ENCODE results near the gene ABLIM2. TPM values are rescaled to one million over a fixed set of nuclear protein-coding genes. Genes with fewer than 3 reads are reported as not detected.

ABLIM2 gene
- polyA plus RNA-seq, 3 donors = 0.21 TPM; not detected in 2

- Histone ChIP-seq H3K9ac (ENCODE audit: insufficient read depth, low read length, poor library complexity, severe bottlenecking) (no peak overlapping the region), H3K4me1 (ENCODE audit: control insufficient read depth in 1 of 2, insufficient read depth in 2 of 2, low read length in 2 of 2) (no peaks in the 10 kb centered on the region), H3K4me3 (replicated peaks in 1 of 3; ENCODE audit: low read depth in 2 of 3, low read length in 3 of 3) (no peak overlapping the region), H3K36me3 (replicated peaks in 1 of 2; ENCODE audit: control insufficient read depth in 1 of 2, insufficient read depth in 2 of 2, low read length in 2 of 2) (no peaks in the 10 kb centered on the region), H3K27me3 (ENCODE audit: control insufficient read depth in 2 of 2, insufficient read depth in 2 of 2, low read length in 2 of 2) (peaks cover 6 to 21% of the 10 kb centered on the region in 2 donors), H4K20me1 (ENCODE audit: insufficient read depth, low read length) (no peaks in the 10 kb centered on the region), H3K9me3 (replicated peaks in 1 of 2; ENCODE audit: control insufficient read depth in 1 of 2, insufficient read depth in 1 of 2, low read length in 2 of 2) (peaks cover 0 to under 1% of the 10 kb centered on the region in 2 donors), H3K4me2 (replicated peaks; ENCODE audit: extremely low read depth, low read length, poor library complexity, severe bottlenecking) (no peak overlapping the region), H3K27ac (ENCODE audit: low read depth in 1 of 2, low read length in 2 of 2) (no peak overlapping the region), H3K79me2 (ENCODE audit: insufficient read depth, low read length) (no peaks in the 10 kb centered on the region), H2AFZ (ENCODE audit: insufficient read depth, low read depth, low read length, poor library complexity, severe bottlenecking) (no peak overlapping the region)
- intact Hi-C loops (cut with micrococcal nuclease) = loop anchor here in 1 of 2 donors (10.0 kb wide), 1 partner anchor 273 kb away; no protein-coding TSS in a partner anchor
- Mint-ChIP-seq H3K4me3 (no peak overlapping the region), H3K27me3 (ENCODE audit: low read depth in 3 of 3) (peaks cover 30 to 51% (median 32%) of the 10 kb centered on the region in 3 donors), H3K9me3 (peaks cover 0 to 4% (median under 1%) of the 10 kb centered on the region in 7 donors), H3K36me3 (peaks cover 0 to under 1% of the 10 kb centered on the region in 2 donors), H3K4me1 (no peaks in the 10 kb centered on the region), H3K27ac (no peak overlapping the region)
- no peak for TF ChIP-seq CTCF (IDR thresholded peaks at IDR 0.05)
- 96% methylated on average over 38 of the region's 39 CpGs for WGBS (ENCODE audit: insufficient coverage)
- no peak for DNase-seq
These were observed 6.3 kb downstream of the ABLIM2 start for GRCh38 chr4:8152090-8152864.

- Histone ChIP-seq H3K4me1 (ENCODE audit: control insufficient read depth in 1 of 2, insufficient read depth in 2 of 2, low read length in 2 of 2) (no peaks in the 10 kb centered on the region), H3K9me3 (replicated peaks in 1 of 2; ENCODE audit: control insufficient read depth in 1 of 2, insufficient read depth in 1 of 2, low read length in 2 of 2) (no peaks in the 10 kb centered on the region), H3K9ac (ENCODE audit: insufficient read depth, low read length, poor library complexity, severe bottlenecking) (no peak overlapping the region), H3K27me3 (ENCODE audit: control insufficient read depth in 2 of 2, insufficient read depth in 2 of 2, low read length in 2 of 2) (peaks cover 0 to 10% of the 10 kb centered on the region in 2 donors), H4K20me1 (ENCODE audit: insufficient read depth, low read length) (no peaks in the 10 kb centered on the region), H3K36me3 (replicated peaks in 1 of 2; ENCODE audit: control insufficient read depth in 1 of 2, insufficient read depth in 2 of 2, low read length in 2 of 2) (no peaks in the 10 kb centered on the region), H2AFZ (ENCODE audit: insufficient read depth, low read depth, low read length, poor library complexity, severe bottlenecking) (no peak overlapping the region), H3K27ac (ENCODE audit: low read depth in 1 of 2, low read length in 2 of 2) (no peak overlapping the region), H3K79me2 (ENCODE audit: insufficient read depth, low read length) (no peaks in the 10 kb centered on the region), H3K4me2 (replicated peaks; ENCODE audit: extremely low read depth, low read length, poor library complexity, severe bottlenecking) (no peak overlapping the region), H3K4me3 (replicated peaks in 1 of 3; ENCODE audit: low read depth in 2 of 3, low read length in 3 of 3) (no peak overlapping the region)
- H3K4me3 Mint-ChIP-seq = no peak overlapping the region
- H3K4me1 Mint-ChIP-seq = no peaks in the 10 kb centered on the region
- WGBS (ENCODE audit: insufficient coverage) = 87% methylated on average over 14 of the region's 15 CpGs
- H3K27ac Mint-ChIP-seq = no peak overlapping the region
- H3K36me3 Mint-ChIP-seq = no peaks in the 10 kb centered on the region
- H3K27me3 Mint-ChIP-seq (ENCODE audit: low read depth in 3 of 3) = peaks cover 22 to 42% (median 23%) of the 10 kb centered on the region in 3 donors
- intact Hi-C loops (cut with micrococcal nuclease) = loop anchor here in 1 of 2 donors (10.0 kb wide), 1 partner anchor 274 kb away; no protein-coding TSS in a partner anchor
- no peak for TF ChIP-seq CTCF (IDR thresholded peaks at IDR 0.05)
- DNase-seq = no peak
- H3K9me3 Mint-ChIP-seq = peaks cover 0 to 1% (median 0%) of the 10 kb centered on the region in 7 donors
These were observed 7.4 kb downstream of the ABLIM2 start for GRCh38 chr4:8151165-8151650.
